BLaER1 (cell line): ENCODE results near the gene RASSF8.

Source experiments
- H3K27ac ChIP-seq: shearing (Covaris generic); formaldehyde crosslinking; 2 replicates; pipeline ENCODE4 v1.8.1; 2022
- H3K27me3 ChIP-seq: shearing (Covaris generic); formaldehyde crosslinking; 2 replicates; pipeline ENCODE4 v1.8.1; 2022
- H3K36me3 ChIP-seq: shearing (Covaris generic); formaldehyde crosslinking; 2 replicates; pipeline ENCODE4 v1.8.1; 2022
- H3K4me1 ChIP-seq: shearing (Covaris generic); formaldehyde crosslinking; 2 replicates; pipeline ENCODE4 v1.8.1; 2022
- H3K4me2 ChIP-seq: shearing (Covaris generic); formaldehyde crosslinking; 2 replicates; pipeline ENCODE4 v1.8.1; 2022
- H3K4me3 ChIP-seq: shearing (Covaris generic); formaldehyde crosslinking; 2 replicates; pipeline ENCODE4 v1.8.1; 2022
- H3K9ac ChIP-seq: shearing (Covaris generic); formaldehyde crosslinking; 2 replicates; pipeline ENCODE4 v1.8.1; 2022
- H3K9me3 ChIP-seq: shearing (Covaris generic); formaldehyde crosslinking; 2 replicates; pipeline ENCODE4 v1.8.1; 2022
- H4K20me1 ChIP-seq: shearing (Covaris generic); formaldehyde crosslinking; 2 replicates; pipeline ENCODE4 v1.8.1; 2022
- Cebpa-rat ChIP-seq: shearing (Covaris generic); IDR thresholded peaks from 2 replicates; pipeline ENCODE4 v1.8.1; 2022

Gene RASSF8

GRCh38 chr12:26022043-26022442, 63.6 kb downstream of the RASSF8 start:
- no peak overlapping the region for H3K4me2 ChIP-seq
- no peak overlapping the region for H3K9ac ChIP-seq
- no peaks in the 10 kb centered on the region for H3K36me3 ChIP-seq
- no peak for TF ChIP-seq Cebpa-rat
- H3K4me3 ChIP-seq = no peak overlapping the region
- H3K9me3 ChIP-seq = no peaks in the 10 kb centered on the region
- H4K20me1 ChIP-seq = no peaks in the 10 kb centered on the region
- no peak overlapping the region for H3K27ac ChIP-seq
- H3K4me1 ChIP-seq = no peaks in the 10 kb centered on the region
- no peaks in the 10 kb centered on the region for H3K27me3 ChIP-seq

- no peak for TF ChIP-seq Cebpa-rat
- H3K9me3 ChIP-seq = no peaks in the 10 kb centered on the region
- no peaks in the 10 kb centered on the region for H3K4me1 ChIP-seq
- H3K36me3 ChIP-seq = no peaks in the 10 kb centered on the region
- no peak overlapping the region for H3K4me3 ChIP-seq
- no peak overlapping the region for H3K9ac ChIP-seq
- H3K27me3 ChIP-seq = no peaks in the 10 kb centered on the region
- no peak overlapping the region for H3K4me2 ChIP-seq
- H3K27ac ChIP-seq = no peak overlapping the region
- H4K20me1 ChIP-seq = no peaks in the 10 kb centered on the region
Measured at GRCh38 chr12:26026713-26027112, 68.2 kb downstream of the RASSF8 start.

- no peaks in the 10 kb centered on the region for H4K20me1 ChIP-seq
- H3K4me1 ChIP-seq = no peaks in the 10 kb centered on the region
- H3K4me3 ChIP-seq = no peak overlapping the region
- no peak overlapping the region for H3K27ac ChIP-seq
- H3K4me2 ChIP-seq = no peak overlapping the region
- no peaks in the 10 kb centered on the region for H3K36me3 ChIP-seq
- H3K27me3 ChIP-seq = no peaks in the 10 kb centered on the region
- no peak overlapping the region for H3K9ac ChIP-seq
- TF ChIP-seq Cebpa-rat = no peak
- H3K9me3 ChIP-seq = no peaks in the 10 kb centered on the region
Measured at GRCh38 chr12:26027401-26027800, 68.9 kb downstream of the RASSF8 start.

GRCh38 chr12:26028953-26029735, 70.7 kb downstream of the RASSF8 start:
- H3K4me2 ChIP-seq = no peak overlapping the region
- H4K20me1 ChIP-seq = no peaks in the 10 kb centered on the region
- no peak for TF ChIP-seq Cebpa-rat

GRCh38 chr12:26029736-26030022, 71.2 kb downstream of the RASSF8 start:
- Histone ChIP-seq H3K4me3 (no peak overlapping the region), H3K27me3 (no peaks in the 10 kb centered on the region), H3K4me1 (no peaks in the 10 kb centered on the region), H3K36me3 (no peaks in the 10 kb centered on the region), H3K9me3 (no peaks in the 10 kb centered on the region), H3K27ac (no peak overlapping the region), H4K20me1 (no peaks in the 10 kb centered on the region), H3K4me2 (no peak overlapping the region), H3K9ac (no peak overlapping the region)
- no peak for TF ChIP-seq Cebpa-rat

More at GRCh38 chr12:26028953-26029735, 70.7 kb downstream of the RASSF8 start:
- Histone ChIP-seq H3K4me1 (no peaks in the 10 kb centered on the region), H3K27ac (no peak overlapping the region), H3K27me3 (no peaks in the 10 kb centered on the region), H3K36me3 (no peaks in the 10 kb centered on the region), H3K9me3 (no peaks in the 10 kb centered on the region), H3K9ac (no peak overlapping the region), H3K4me3 (no peak overlapping the region)

- Histone ChIP-seq H3K27ac (no peak overlapping the region), H3K4me2 (no peak overlapping the region), H3K4me3 (no peak overlapping the region), H3K9ac (no peak overlapping the region), H4K20me1 (no peaks in the 10 kb centered on the region), H3K27me3 (no peaks in the 10 kb centered on the region), H3K9me3 (no peaks in the 10 kb centered on the region), H3K4me1 (no peaks in the 10 kb centered on the region), H3K36me3 (no peaks in the 10 kb centered on the region)
- TF ChIP-seq Cebpa-rat = no peak
Measured at GRCh38 chr12:26030371-26030770, 71.9 kb downstream of the RASSF8 start.

- no peak for TF ChIP-seq Cebpa-rat
- no peak overlapping the region for H3K9ac ChIP-seq
- H3K27me3 ChIP-seq = no peaks in the 10 kb centered on the region
- H3K27ac ChIP-seq = no peak overlapping the region
- no peak overlapping the region for H3K4me2 ChIP-seq
- no peak overlapping the region for H3K4me3 ChIP-seq
- no peaks in the 10 kb centered on the region for H3K36me3 ChIP-seq
- no peaks in the 10 kb centered on the region for H3K4me1 ChIP-seq
- no peaks in the 10 kb centered on the region for H3K9me3 ChIP-seq
- no peaks in the 10 kb centered on the region for H4K20me1 ChIP-seq
Measured at GRCh38 chr12:26031318-26031717, 72.8 kb downstream of the RASSF8 start.

GRCh38 chr12:26031827-26032226, 73.3 kb downstream of the RASSF8 start:
- H3K27ac ChIP-seq = no peak overlapping the region
- no peak overlapping the region for H3K4me3 ChIP-seq
- H3K4me2 ChIP-seq = no peak overlapping the region
- no peaks in the 10 kb centered on the region for H3K4me1 ChIP-seq
- no peaks in the 10 kb centered on the region for H3K36me3 ChIP-seq
- H3K27me3 ChIP-seq = no peaks in the 10 kb centered on the region
- H4K20me1 ChIP-seq = no peaks in the 10 kb centered on the region
- H3K9ac ChIP-seq = no peak overlapping the region
- no peaks in the 10 kb centered on the region for H3K9me3 ChIP-seq
- TF ChIP-seq Cebpa-rat = no peak

GRCh38 chr12:26032290-26032689, 73.8 kb downstream of the RASSF8 start:
- no peaks in the 10 kb centered on the region for H3K4me1 ChIP-seq
- TF ChIP-seq Cebpa-rat = no peak
- no peaks in the 10 kb centered on the region for H4K20me1 ChIP-seq
- no peak overlapping the region for H3K4me2 ChIP-seq
- no peaks in the 10 kb centered on the region for H3K9me3 ChIP-seq
- no peak overlapping the region for H3K27ac ChIP-seq
- no peak overlapping the region for H3K4me3 ChIP-seq
- no peaks in the 10 kb centered on the region for H3K36me3 ChIP-seq
- H3K27me3 ChIP-seq = no peaks in the 10 kb centered on the region
- no peak overlapping the region for H3K9ac ChIP-seq

GRCh38 chr12:26032719-26033241, 74.3 kb downstream of the RASSF8 start:
- Histone ChIP-seq H3K9ac (no peak overlapping the region), H3K4me1 (no peaks in the 10 kb centered on the region), H3K4me2 (no peak overlapping the region), H4K20me1 (no peaks in the 10 kb centered on the region), H3K9me3 (no peaks in the 10 kb centered on the region), H3K27ac (no peak overlapping the region), H3K27me3 (no peaks in the 10 kb centered on the region), H3K36me3 (no peaks in the 10 kb centered on the region), H3K4me3 (no peak overlapping the region)
- no peak for TF ChIP-seq Cebpa-rat
